ENCODE results near the gene TMEM117.

Gene TMEM117

GRCh38 chr12:43917896-43918295 is 82.0 kb downstream of the TMEM117 start:
- TF ChIP-seq, protein P1, sequence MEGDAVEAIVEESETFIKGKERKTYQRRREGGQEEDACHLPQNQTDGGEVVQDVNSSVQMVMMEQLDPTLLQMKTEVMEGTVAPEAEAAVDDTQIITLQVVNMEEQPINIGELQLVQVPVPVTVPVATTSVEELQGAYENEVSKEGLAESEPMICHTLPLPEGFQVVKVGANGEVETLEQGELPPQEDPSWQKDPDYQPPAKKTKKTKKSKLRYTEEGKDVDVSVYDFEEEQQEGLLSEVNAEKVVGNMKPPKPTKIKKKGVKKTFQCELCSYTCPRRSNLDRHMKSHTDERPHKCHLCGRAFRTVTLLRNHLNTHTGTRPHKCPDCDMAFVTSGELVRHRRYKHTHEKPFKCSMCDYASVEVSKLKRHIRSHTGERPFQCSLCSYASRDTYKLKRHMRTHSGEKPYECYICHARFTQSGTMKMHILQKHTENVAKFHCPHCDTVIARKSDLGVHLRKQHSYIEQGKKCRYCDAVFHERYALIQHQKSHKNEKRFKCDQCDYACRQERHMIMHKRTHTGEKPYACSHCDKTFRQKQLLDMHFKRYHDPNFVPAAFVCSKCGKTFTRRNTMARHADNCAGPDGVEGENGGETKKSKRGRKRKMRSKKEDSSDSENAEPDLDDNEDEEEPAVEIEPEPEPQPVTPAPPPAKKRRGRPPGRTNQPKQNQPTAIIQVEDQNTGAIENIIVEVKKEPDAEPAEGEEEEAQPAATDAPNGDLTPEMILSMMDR (IDR thresholded peaks at IDR 0.05; ENCODE audit: poor library complexity, severe bottlenecking): no peak
- ATAC-seq (ENCODE audit: low read depth) (no peak), DNase-seq (ENCODE audit: low spot score) (no peak)
- Histone ChIP-seq H3K36me3 (ENCODE audit: low read depth) (no peaks in the 10 kb centered on the region), H3K27me3 (ENCODE audit: insufficient read depth, poor library complexity, severe bottlenecking) (no peaks in the 10 kb centered on the region), H3K4me1 (ENCODE audit: insufficient read depth, poor library complexity, severe bottlenecking) (no peaks in the 10 kb centered on the region), H3K9me3 (ENCODE audit: severe bottlenecking) (no peaks in the 10 kb centered on the region), H3K4me3 (ENCODE audit: severe bottlenecking) (no peak overlapping the region), H3K27ac (ENCODE audit: poor library complexity, severe bottlenecking) (no peak overlapping the region)

DNA sequence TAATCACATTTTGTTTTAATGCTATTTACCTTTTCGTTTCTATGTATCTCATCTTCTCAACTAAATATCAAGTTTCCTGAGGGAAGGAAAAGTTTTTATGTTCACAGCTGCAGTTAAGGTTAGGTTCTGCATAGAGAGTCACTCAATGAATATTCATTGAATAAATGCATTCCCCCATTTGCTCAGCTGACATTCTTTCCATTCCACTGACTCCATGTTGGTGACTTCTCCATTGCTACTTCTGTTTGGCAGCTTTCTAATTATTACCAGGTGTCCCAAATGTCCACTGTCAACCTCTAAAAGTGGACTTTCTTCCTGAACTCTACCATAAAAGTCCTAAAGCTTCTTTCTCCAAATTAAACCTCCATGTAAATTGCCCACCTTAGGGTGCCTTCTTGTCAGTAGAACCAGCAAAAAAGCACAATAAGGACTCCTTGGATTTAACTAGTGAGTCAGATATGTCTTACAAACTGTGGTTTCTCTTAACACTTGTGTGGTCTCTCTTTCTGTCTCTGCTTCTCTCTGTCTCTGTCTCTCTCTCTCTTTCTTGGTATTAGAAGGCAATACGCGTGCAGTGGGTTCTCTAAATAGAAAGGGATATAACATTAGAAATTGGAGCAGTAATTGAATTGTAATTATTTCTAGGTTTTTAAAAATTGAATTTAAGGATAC is 85.9 kb downstream of the TMEM117 start:
- H3K27me3 ChIP-seq (ENCODE audit: insufficient read depth, poor library complexity, severe bottlenecking): no peaks in the 10 kb centered on the region
- no peak for ATAC-seq (ENCODE audit: low read depth)
- H3K36me3 ChIP-seq (ENCODE audit: low read depth): no peaks in the 10 kb centered on the region
- no peak for DNase-seq (ENCODE audit: low spot score)
- H3K4me1 ChIP-seq (ENCODE audit: insufficient read depth, poor library complexity, severe bottlenecking): no peaks in the 10 kb centered on the region
- H3K4me3 ChIP-seq (ENCODE audit: severe bottlenecking): no peak overlapping the region
- H3K9me3 ChIP-seq (ENCODE audit: severe bottlenecking): no peaks in the 10 kb centered on the region
- TF ChIP-seq, protein P1 (IDR thresholded peaks at IDR 0.05; ENCODE audit: poor library complexity, severe bottlenecking): no peak
- no peak overlapping the region for H3K27ac ChIP-seq (ENCODE audit: poor library complexity, severe bottlenecking)

DNA sequence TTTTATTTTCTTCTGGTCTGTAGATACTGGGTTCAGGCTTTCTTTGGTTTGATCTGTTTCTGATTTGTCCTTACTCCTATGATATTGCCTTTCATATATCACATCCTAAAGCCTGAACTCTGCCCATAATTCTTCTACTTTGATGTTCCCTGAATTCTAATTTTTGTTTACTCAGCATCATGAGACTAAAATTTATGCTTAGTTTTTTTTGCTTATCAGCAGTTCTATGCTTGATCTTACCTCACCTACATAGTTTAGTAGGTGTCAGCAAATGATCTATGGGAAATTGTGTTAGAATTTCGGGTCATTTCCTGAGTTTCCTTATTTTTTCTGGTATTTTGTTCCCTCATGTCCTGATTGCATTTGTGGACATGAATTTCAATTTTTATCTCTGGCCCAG is 94.2 kb downstream of the TMEM117 start:
- Histone ChIP-seq H3K27ac (ENCODE audit: poor library complexity, severe bottlenecking) (no peak overlapping the region), H3K4me1 (ENCODE audit: insufficient read depth, poor library complexity, severe bottlenecking) (no peaks in the 10 kb centered on the region), H3K27me3 (ENCODE audit: insufficient read depth, poor library complexity, severe bottlenecking) (no peaks in the 10 kb centered on the region), H3K4me3 (ENCODE audit: severe bottlenecking) (no peak overlapping the region), H3K9me3 (ENCODE audit: severe bottlenecking) (no peaks in the 10 kb centered on the region), H3K36me3 (ENCODE audit: low read depth) (no peaks in the 10 kb centered on the region)
- ATAC-seq (ENCODE audit: low read depth): no peak
- TF ChIP-seq, protein P1 (IDR thresholded peaks at IDR 0.05; ENCODE audit: poor library complexity, severe bottlenecking): no peak
- DNase-seq (ENCODE audit: low spot score): no peak

DNA sequence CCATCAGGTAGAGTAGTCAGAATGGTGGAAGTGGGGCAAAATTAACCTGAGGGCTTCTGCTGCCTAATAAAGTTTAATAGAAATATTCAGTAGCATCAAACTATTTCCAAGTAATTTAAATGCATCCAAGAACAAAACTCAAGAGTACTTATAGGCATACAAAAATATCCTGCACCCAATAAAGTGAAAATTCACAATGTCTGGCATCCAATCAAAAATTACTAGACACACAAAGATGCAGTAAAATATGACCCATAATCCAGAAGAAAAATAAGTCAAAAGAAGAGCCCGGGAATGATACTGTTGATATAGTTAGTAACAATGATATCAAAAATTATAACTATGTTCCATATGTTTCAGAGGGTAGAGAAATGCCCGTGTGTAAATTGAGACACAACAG is 95.3 kb downstream of the TMEM117 start:
- no peak for ATAC-seq (ENCODE audit: low read depth)
- Histone ChIP-seq H3K4me1 (ENCODE audit: insufficient read depth, poor library complexity, severe bottlenecking) (no peaks in the 10 kb centered on the region), H3K27me3 (ENCODE audit: insufficient read depth, poor library complexity, severe bottlenecking) (no peaks in the 10 kb centered on the region), H3K9me3 (ENCODE audit: severe bottlenecking) (no peaks in the 10 kb centered on the region), H3K36me3 (ENCODE audit: low read depth) (no peaks in the 10 kb centered on the region), H3K27ac (ENCODE audit: poor library complexity, severe bottlenecking) (no peak overlapping the region), H3K4me3 (ENCODE audit: severe bottlenecking) (no peak overlapping the region)
- TF ChIP-seq, protein P1 (IDR thresholded peaks at IDR 0.05; ENCODE audit: poor library complexity, severe bottlenecking): no peak
- DNase-seq (ENCODE audit: low spot score): no peak

- DNase-seq (ENCODE audit: low spot score) (no peak), ATAC-seq (ENCODE audit: low read depth) (no peak)
- H3K27me3 ChIP-seq (ENCODE audit: insufficient read depth, poor library complexity, severe bottlenecking): no peaks in the 10 kb centered on the region
- TF ChIP-seq, protein P1 (IDR thresholded peaks at IDR 0.05; ENCODE audit: poor library complexity, severe bottlenecking): no peak
- H3K9me3 ChIP-seq (ENCODE audit: severe bottlenecking): no peaks in the 10 kb centered on the region
- H3K4me3 ChIP-seq (ENCODE audit: severe bottlenecking): no peak overlapping the region
- no peaks in the 10 kb centered on the region for H3K36me3 ChIP-seq (ENCODE audit: low read depth)
- no peak overlapping the region for H3K27ac ChIP-seq (ENCODE audit: poor library complexity, severe bottlenecking)
- H3K4me1 ChIP-seq (ENCODE audit: insufficient read depth, poor library complexity, severe bottlenecking): no peaks in the 10 kb centered on the region
Observed at GRCh38 chr12:43935581-43935980, 99.7 kb downstream of the TMEM117 start.
